GM12865 (cell line): ENCODE data around the gene GSTO2.

ENCODE experiments used
- DNase-seq: peaks from one replicate; pipeline ENCODE4 v3.0.0; 2010; ENCODE audit warnings: low read depth
- H3K4me3 ChIP-seq: 2 replicates; pipeline ENCODE4 v1.5.1; 2011; ENCODE audit warnings: mild to moderate bottlenecking, low read depth, low read length, control low read depth
- TF ChIP-seq, protein P1 (sequence below): IDR thresholded peaks from 2 replicates; pipeline ENCODE4 v1.5.1; 2011; ENCODE audit warnings: low read length, control low read depth, low read depth, inconsistent platforms; ENCODE audit not compliant: insufficient read depth; ENCODE audit errors: missing control alignments

GSTO2 gene

DNA sequence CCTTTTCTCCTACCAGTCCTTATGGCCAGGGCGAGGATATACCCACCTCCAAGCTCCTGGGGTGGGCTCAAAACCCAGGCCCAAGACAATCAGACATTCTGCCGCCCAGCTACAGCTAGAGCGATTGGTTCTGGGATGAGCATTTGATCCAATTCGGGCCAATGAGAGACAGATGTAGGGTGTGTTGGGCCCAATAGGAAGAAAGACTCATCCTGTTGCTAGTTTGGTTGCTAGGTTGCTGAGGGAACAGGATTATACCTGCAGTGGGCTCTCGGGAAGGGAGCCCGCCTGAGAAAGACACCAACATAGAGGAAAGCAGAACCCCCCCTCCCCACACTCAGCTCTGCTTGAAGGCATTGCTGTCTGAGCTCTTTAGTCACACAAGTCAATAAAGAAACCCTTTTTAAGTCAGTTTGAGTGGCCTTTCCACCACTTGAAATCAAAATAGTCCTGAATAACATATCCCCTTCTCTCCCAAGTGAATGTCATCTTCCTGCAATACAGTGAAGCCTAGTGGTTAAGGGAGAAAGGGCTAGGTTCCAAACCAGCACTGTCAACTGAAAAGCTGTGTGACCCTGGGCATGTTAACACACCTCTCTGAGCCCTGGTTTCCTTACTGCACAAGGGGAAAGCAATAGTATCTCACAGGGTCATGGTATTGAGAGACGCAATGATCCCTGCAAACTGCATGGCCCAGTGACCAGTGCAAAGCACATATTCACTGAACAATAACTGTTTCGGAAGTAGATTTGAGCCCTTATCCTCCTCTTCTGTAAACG, 47.5 kb downstream of the GSTO2 start:
- no peak for DNase-seq
- TF ChIP-seq, protein P1, sequence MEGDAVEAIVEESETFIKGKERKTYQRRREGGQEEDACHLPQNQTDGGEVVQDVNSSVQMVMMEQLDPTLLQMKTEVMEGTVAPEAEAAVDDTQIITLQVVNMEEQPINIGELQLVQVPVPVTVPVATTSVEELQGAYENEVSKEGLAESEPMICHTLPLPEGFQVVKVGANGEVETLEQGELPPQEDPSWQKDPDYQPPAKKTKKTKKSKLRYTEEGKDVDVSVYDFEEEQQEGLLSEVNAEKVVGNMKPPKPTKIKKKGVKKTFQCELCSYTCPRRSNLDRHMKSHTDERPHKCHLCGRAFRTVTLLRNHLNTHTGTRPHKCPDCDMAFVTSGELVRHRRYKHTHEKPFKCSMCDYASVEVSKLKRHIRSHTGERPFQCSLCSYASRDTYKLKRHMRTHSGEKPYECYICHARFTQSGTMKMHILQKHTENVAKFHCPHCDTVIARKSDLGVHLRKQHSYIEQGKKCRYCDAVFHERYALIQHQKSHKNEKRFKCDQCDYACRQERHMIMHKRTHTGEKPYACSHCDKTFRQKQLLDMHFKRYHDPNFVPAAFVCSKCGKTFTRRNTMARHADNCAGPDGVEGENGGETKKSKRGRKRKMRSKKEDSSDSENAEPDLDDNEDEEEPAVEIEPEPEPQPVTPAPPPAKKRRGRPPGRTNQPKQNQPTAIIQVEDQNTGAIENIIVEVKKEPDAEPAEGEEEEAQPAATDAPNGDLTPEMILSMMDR, result no peak
- H3K4me3 ChIP-seq, result no peak overlapping the region

DNA sequence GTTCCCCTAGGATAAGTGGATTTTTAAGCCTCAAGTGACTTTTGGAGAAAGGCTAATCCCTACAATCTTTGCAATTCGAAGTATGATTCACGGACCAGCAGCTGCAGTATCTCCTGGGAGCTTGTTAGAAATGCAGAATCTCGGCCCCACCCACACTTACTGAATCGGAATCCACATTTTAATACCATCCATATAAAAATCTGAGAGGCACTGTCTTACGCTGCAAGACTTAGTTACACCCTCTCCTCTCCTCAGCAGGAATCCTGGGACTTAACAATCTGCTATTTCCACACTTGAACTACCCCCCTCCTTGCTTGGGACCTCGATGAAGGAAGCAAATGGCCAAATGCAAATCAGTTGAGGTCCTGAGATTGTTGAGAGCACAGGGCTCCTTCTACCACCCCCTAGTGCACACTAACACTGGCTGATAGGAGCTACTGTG, 48.3 kb downstream of the GSTO2 start:
- TF ChIP-seq, protein P1, result no peak
- no peak overlapping the region for H3K4me3 ChIP-seq
- no peak for DNase-seq

DNA sequence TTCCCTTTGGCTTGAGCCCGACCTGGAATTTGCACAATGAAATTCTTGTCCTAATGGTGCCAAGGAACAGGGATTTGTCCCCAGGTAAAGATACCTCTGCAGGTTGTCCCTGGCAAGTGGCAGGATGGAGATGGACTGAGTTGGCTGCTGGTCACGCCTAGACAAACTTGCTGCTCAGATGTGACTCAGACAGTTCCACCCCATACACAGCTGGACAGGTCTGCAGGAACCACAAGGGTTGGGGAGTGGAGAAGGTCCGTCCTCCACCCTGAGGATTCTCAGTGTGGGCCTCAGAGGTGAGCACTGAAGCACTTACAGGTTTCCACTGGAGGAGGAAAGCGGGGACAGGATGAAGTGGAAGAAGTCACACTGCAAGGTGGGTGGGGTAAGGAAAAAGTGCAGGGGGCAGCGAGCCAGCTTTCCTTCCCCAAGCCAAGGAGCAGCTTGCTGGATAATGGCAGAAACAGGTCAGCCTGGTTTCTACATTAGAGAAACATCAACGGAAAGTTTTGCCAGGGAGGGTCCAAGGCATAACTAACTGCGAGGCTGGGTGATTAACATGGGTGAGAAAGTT, 48.8 kb downstream of the GSTO2 start:
- TF ChIP-seq, protein P1, result no peak
- DNase-seq, result no peak
- no peak overlapping the region for H3K4me3 ChIP-seq

DNA sequence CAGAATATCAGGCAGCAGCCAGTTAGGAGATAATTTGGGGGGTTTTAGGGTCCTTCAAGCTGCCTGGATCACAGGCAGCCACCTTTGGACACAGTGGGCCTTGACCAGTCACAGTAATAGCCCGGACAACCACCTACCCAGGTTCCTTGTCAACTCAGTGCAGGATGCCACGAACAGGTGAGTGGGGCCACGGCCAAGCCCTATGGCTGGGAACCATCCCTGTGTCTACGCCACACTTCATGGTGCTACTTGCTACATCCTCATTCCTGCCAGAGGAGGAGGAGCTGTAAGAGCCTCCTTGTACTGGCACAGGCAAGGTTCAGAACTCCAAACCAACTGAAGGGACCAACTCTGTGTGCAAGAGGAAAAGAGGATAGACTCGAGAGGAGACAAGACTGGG, 49.3 kb downstream of the GSTO2 start:
- no peak for DNase-seq
- no peak overlapping the region for H3K4me3 ChIP-seq
- TF ChIP-seq, protein P1, result no peak

DNA sequence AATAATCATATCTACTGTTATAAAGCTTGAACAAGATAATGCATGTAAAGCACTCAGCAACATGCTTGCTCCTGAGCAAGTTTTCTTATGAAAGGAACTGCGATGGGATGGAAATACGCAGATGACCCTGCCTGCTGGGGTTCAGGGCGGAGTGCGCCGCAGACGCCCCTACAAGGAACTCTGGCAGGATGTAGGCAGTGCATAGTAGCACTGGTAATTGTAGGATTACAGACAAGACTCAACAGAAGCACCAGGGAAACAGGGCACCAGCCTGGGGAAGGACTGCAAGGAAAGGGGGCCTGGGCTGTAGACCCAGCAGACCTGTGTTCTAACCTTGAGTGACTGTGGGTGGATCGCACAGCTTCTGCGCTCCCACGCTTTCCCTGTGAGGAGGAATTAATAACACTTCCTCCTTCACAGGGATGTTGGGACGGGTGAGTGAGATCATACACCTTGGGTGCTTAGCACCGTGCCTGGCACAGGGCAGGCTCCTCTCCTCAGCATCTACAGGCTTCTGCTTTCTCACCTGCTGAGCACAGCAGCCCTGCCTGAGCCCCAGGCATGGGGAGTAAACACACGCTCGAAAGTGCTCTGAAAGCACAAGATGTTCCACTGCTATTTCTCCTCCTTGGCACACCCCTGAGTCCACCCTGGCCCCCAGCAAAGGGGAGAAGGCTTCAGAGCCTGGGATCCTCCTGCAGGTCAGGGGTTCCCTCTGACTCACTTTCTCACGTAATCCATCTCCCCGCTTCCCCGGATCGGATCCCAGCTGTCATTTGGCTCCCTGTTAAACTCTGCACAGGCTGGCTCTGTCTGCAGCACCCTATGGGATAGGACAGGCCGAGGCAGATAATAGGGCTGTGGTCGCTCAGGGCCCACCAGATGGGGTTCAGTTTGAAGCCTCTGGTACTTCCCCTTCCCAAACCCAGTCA, 50.1 kb downstream of the GSTO2 start:
- TF ChIP-seq, protein P1, result no peak
- H3K4me3 ChIP-seq, result no peak overlapping the region
- DNase-seq, result no peak

DNA sequence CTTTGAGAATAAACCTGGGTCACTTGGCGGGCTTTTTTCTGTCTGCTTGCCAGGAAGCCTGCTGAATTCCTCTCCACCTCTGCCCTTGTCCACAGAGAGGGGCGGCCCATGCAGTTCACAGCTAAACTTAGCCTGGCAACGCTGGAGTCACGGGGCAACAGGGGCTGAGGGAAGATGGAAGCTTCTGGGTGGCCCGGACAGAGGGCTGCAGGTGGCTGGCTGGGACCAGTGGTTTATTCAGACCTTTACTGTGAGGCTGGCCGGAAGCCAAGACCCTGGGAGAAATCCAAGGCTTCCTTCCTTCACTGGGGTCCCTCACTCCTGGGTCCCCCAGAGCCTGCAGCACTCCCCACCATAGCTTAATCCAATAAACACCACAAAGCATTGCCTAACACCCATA, 52.2 kb downstream of the GSTO2 start:
- TF ChIP-seq, protein P1, result no peak
- no peak overlapping the region for H3K4me3 ChIP-seq
- DNase-seq, result no peak
